ENCODE measurements around the gene NPRL2. TPM values are rescaled to one million over a fixed set of nuclear protein-coding genes. Genes with fewer than 3 reads are reported as not detected.

The NPRL2 gene
- total RNA-seq, 1 donor, result 19.7 TPM

GRCh38 chr3:50337175-50337861 is 13.3 kb downstream of the NPRL2 start:
- peak overlapping the region; percentile 75 for H3K4me3 ChIP-seq (ENCODE audit: low read depth, low read length)
- no peak for TF ChIP-seq CTCF (IDR thresholded peaks at IDR 0.05; ENCODE audit: insufficient read depth, low read length)

GRCh38 chr3:50336452-50337174 is 14.0 kb downstream of the NPRL2 start:
- H3K4me3 ChIP-seq (ENCODE audit: low read depth, low read length), result peak overlapping the region; percentile 75
- DNase-seq (ENCODE audit: low read depth), result peak; percentile 45
- peak; percentile 13 for TF ChIP-seq CTCF (IDR thresholded peaks at IDR 0.05; ENCODE audit: insufficient read depth, low read length)

More at GRCh38 chr3:50337175-50337861, 13.3 kb downstream of the NPRL2 start:
- peak; percentile 99 for DNase-seq (ENCODE audit: low read depth)

- TF ChIP-seq CTCF (IDR thresholded peaks at IDR 0.05; ENCODE audit: insufficient read depth, low read length), result no peak
- DNase-seq (ENCODE audit: low read depth), result peak; percentile 57
- peak overlapping the region; percentile 28 for H3K4me3 ChIP-seq (ENCODE audit: low read depth, low read length)
These were observed 16.1 kb downstream of the NPRL2 start for GRCh38 chr3:50334339-50335075.

- no peak for TF ChIP-seq CTCF (IDR thresholded peaks at IDR 0.05; ENCODE audit: insufficient read depth, low read length)
- H3K4me3 ChIP-seq (ENCODE audit: low read depth, low read length), result peak overlapping the region; percentile 28
- DNase-seq (ENCODE audit: low read depth), result peak; percentile 94
These were observed 16.7 kb downstream of the NPRL2 start for GRCh38 chr3:50333744-50334328.

GRCh38 chr3:50331364-50331907 is 19.1 kb downstream of the NPRL2 start:
- H3K4me3 ChIP-seq (ENCODE audit: low read depth, low read length), result no peak overlapping the region
- DNase-seq (ENCODE audit: low read depth), result no peak
- TF ChIP-seq CTCF (IDR thresholded peaks at IDR 0.05; ENCODE audit: insufficient read depth, low read length), result no peak

GRCh38 chr3:50330330-50330729 is 20.2 kb downstream of the NPRL2 start:
- H3K4me3 ChIP-seq (ENCODE audit: low read depth, low read length), result no peak overlapping the region
- no peak for DNase-seq (ENCODE audit: low read depth)
- TF ChIP-seq CTCF (IDR thresholded peaks at IDR 0.05; ENCODE audit: insufficient read depth, low read length), result no peak

Data from fibroblast of the aortic adventitia (primary cell).